Esophagus squamous epithelium (tissue), 4 donors: ENCODE data around the gene ANKRD13B.
A peak's percentile ranks its signal among the peaks of the same experiment; 100 is the strongest.

Source experiments
- POLR2A ChIP-seq, 4 donors: fragments of 450-650 bp; IDR thresholded peaks; one replicate each; pipeline ENCODE4 v1.6.1; 2017; ENCODE audit warnings: antibody characterized with exemption in 4 of 4, mild to moderate bottlenecking in 4 of 4, moderate library complexity in 3 of 4
- TF ChIP-seq, protein P1 (sequence below), 6 experiments: fragments of 450-650 bp in 4 of 6; fragments of 200-600 bp in 2 of 6; sonication (generic) in 2 of 6; IDR thresholded peaks; one replicate each; pipeline ENCODE4 v1.5.1; 2016 to 2019; ENCODE audit warnings: antibody characterized with exemption in 6 of 6, mild to moderate bottlenecking in 4 of 6, moderate library complexity in 4 of 6

DNA sequence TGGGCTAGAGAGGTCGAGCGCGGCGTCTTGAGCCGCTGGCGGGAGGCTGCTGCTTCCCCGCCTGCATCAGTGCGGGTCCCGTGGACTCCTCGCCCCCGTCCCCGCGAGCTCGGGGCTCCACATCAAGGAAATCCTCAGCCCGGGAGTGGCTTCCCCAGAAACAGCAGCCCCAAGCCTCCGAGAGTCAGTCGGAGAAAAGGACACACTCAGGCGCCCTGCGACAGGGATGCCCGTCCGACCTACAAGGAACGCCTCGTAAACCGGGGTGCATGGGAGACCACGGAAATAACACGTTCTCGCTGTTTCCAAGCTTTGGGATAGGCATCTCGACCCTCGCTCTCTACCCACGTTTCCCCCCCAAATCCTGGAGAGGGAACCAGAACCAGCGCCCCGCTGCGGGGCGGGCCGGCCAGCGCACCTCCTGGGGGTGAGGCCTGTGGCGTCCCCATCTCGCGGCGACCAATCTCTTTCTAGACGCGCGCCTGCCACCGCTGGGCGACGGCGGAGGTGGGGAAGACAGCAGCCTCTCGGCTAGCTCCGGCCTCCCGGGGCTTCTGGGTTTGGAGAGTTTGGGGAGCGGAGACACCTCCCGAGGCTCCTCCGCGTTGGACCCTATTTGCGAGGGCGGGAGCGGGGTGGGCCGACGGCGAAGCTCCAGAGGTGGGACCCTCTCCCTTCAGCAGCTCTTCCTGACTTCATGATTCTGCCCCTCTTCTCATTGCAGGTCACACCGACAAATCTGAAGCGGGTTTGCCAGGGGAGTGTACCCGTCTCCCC lies 25.2 kb upstream of the ANKRD13B start:
- TF ChIP-seq, protein P1, sequence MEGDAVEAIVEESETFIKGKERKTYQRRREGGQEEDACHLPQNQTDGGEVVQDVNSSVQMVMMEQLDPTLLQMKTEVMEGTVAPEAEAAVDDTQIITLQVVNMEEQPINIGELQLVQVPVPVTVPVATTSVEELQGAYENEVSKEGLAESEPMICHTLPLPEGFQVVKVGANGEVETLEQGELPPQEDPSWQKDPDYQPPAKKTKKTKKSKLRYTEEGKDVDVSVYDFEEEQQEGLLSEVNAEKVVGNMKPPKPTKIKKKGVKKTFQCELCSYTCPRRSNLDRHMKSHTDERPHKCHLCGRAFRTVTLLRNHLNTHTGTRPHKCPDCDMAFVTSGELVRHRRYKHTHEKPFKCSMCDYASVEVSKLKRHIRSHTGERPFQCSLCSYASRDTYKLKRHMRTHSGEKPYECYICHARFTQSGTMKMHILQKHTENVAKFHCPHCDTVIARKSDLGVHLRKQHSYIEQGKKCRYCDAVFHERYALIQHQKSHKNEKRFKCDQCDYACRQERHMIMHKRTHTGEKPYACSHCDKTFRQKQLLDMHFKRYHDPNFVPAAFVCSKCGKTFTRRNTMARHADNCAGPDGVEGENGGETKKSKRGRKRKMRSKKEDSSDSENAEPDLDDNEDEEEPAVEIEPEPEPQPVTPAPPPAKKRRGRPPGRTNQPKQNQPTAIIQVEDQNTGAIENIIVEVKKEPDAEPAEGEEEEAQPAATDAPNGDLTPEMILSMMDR (IDR thresholded peaks at IDR 0.05): peak in 5 of 6 experiments; percentile 10 to 51 (median 46)
- TF ChIP-seq POLR2A (IDR thresholded peaks at IDR 0.05): no peak
